Kidney (tissue), 14 donors: ENCODE measurements around the gene DNAJC12. TPM values are rescaled to one million over a fixed set of nuclear protein-coding genes. Genes with fewer than 3 reads are reported as not detected.

Experiments used
- DNase-seq, 5 donors: peaks; one replicate each; pipeline ENCODE4 v3.0.0-alpha.2; 2013 to 2020
- FAIRE-seq: peaks from 2 replicates; lab custom pipeline; 2012; peaks lifted over from hg19 to GRCh38; lab: Jason Lieb, UNC
- H3K27ac ChIP-seq, 2 donors: one replicate each; pipeline ENCODE4 v1.7.0; 2013; ENCODE audit warnings: low read depth in 2 of 2, low read length in 2 of 2, inconsistent platforms in 1 of 2
- H3K27me3 ChIP-seq: one replicate; pipeline ENCODE4 v1.7.1; 2013; ENCODE audit warnings: low read length, inconsistent platforms; ENCODE audit not compliant: control insufficient read depth, insufficient read depth
- H3K36me3 ChIP-seq, 3 donors: one replicate each; pipeline versions ENCODE4 v1.7.0 to v1.7.1; 2013; ENCODE audit warnings: low read length in 3 of 3, control low read depth in 1 of 3, inconsistent platforms in 1 of 3; ENCODE audit not compliant: insufficient read depth in 3 of 3, control insufficient read depth in 2 of 3
- H3K4me1 ChIP-seq, 3 donors: one replicate each; pipeline versions ENCODE4 v1.7.0 to v1.7.1; 2013; ENCODE audit warnings: low read length in 3 of 3, inconsistent platforms in 1 of 3, low read depth in 1 of 3; ENCODE audit not compliant: control insufficient read depth in 2 of 3, insufficient read depth in 2 of 3
- H3K4me3 ChIP-seq, 3 donors: one replicate each; pipeline versions ENCODE4 v1.7.0 to v1.8.1; 2013; ENCODE audit warnings: low read length in 3 of 3, control low read depth in 1 of 3, inconsistent platforms in 1 of 3
- H3K9ac ChIP-seq, 3 donors: one replicate each; pipeline versions ENCODE4 v1.7.0 to v1.7.1; 2013; ENCODE audit warnings: low read length in 3 of 3, control low read depth in 1 of 3, inconsistent platforms in 1 of 3
- H3K9me3 ChIP-seq, 3 donors: one replicate each; pipeline versions ENCODE4 v1.7.0 to v1.7.1; 2013; ENCODE audit warnings: low read length in 3 of 3, control low read depth in 1 of 3, inconsistent platforms in 1 of 3; ENCODE audit not compliant: control insufficient read depth in 2 of 3, insufficient read depth in 1 of 3
- CTCF ChIP-seq: IDR thresholded peaks from 3 replicates; pipeline ENCODE4 v1.5.1; 2012; ENCODE audit warnings: mild to moderate bottlenecking, moderate library complexity, borderline replicate concordance; ENCODE audit not compliant: insufficient read depth; ENCODE audit errors: extremely low read depth
- intact Hi-C: fragments of 100-400 bp; cut with DNase I; formaldehyde crosslinking; loops from one replicate; pipeline ENCODE4 v1.11.1; 2022
- polyA plus RNA-seq: library from polyadenylated mRNA; stranded (reverse); fragments of 350-450 nt; fragmentation: Illumina TruSeq; extraction: RNeasy Lipid Tissue Mini Kit (QIAGEN cat#74804); gene quantifications from one replicate; pipeline ENCODE4 v1.2.3, GENCODE V29; 2014; ENCODE audit warnings: low read depth, low replicate concordance; ENCODE audit not compliant: insufficient read depth
- total RNA-seq: library from RNA; stranded (reverse); fragmentation: NEBNext Ultra II Directional; extraction: Animal tissue kit (Norgen Biotek cat#: 25700); gene quantifications from one replicate; pipeline ENCODE4 v1.2.1, GENCODE V29; 2021
- donor health status: control.
- donor health status: control.
- donor health status: control.
- donor health status: control.
- donor health status: control.
- donor health status: DM: yes; HTN: yes; CAD: no.
- donor health status: Normal renal cell carcinoma (clear cell type).

Gene DNAJC12
- total and polyA plus RNA-seq, 2 donors from 2014 or later = 2.5 to 33.9 TPM

GRCh38 chr10:67815571-67816059 is 22.4 kb downstream of the DNAJC12 start:
- no peak for FAIRE-seq
- Histone ChIP-seq H3K36me3 (no peaks in the 10 kb centered on the region), H3K27me3 (no peaks in the 10 kb centered on the region), H3K27ac (no peak overlapping the region), H3K4me1 (no peaks in the 10 kb centered on the region), H3K4me3 (no peak overlapping the region), H3K9ac (no peak overlapping the region), H3K9me3 (no peaks in the 10 kb centered on the region)
- TF ChIP-seq CTCF = no peak
- no peak for DNase-seq
- intact Hi-C loops = no loop called here

GRCh38 chr10:67812007-67812406 is 26.0 kb downstream of the DNAJC12 start:
- no peaks in the 10 kb centered on the region for H3K36me3 ChIP-seq
- intact Hi-C loops = no loop called here
- TF ChIP-seq CTCF = no peak
- no peaks in the 10 kb centered on the region for H3K4me1 ChIP-seq
- H3K9ac ChIP-seq = no peak overlapping the region
- no peaks in the 10 kb centered on the region for H3K9me3 ChIP-seq
- H3K4me3 ChIP-seq = no peak overlapping the region
- FAIRE-seq = no peak
- no peak for DNase-seq
- no peaks in the 10 kb centered on the region for H3K27me3 ChIP-seq
- no peak overlapping the region for H3K27ac ChIP-seq

GRCh38 chr10:67809107-67809506 is 28.9 kb downstream of the DNAJC12 start:
- H3K4me3 ChIP-seq = no peak overlapping the region
- no peak for TF ChIP-seq CTCF
- intact Hi-C loops = no loop called here
- H3K9me3 ChIP-seq = no peaks in the 10 kb centered on the region
- DNase-seq (no peak), FAIRE-seq (no peak)
- H3K27ac ChIP-seq = no peak overlapping the region
- no peaks in the 10 kb centered on the region for H3K36me3 ChIP-seq
- no peaks in the 10 kb centered on the region for H3K27me3 ChIP-seq
- no peak overlapping the region for H3K9ac ChIP-seq
- H3K4me1 ChIP-seq = no peaks in the 10 kb centered on the region

- intact Hi-C loops = no loop called here
- Histone ChIP-seq H3K4me3 (no peak overlapping the region), H3K9me3 (no peaks in the 10 kb centered on the region), H3K9ac (no peak overlapping the region), H3K4me1 (peaks cover 0 to 2% (median 0%) of the 10 kb centered on the region in 3 donors), H3K27ac (no peak overlapping the region), H3K27me3 (no peaks in the 10 kb centered on the region), H3K36me3 (no peaks in the 10 kb centered on the region)
- no peak for TF ChIP-seq CTCF
- FAIRE-seq = no peak
- DNase-seq = no peak
Measured at GRCh38 chr10:67808704-67809103, 29.3 kb downstream of the DNAJC12 start.
